Stimulated activated CD4-positive, alpha-beta T cell treated with anti-CD3 and anti-CD28 coated beads, Interleukin-1b, Interleukin-23, amount 100 ng/mL, for 24 hours (primary cell): ENCODE measurements around the gene PGF.

ENCODE experiments used
- DNase-seq, 4 experiments: peaks; one replicate each; pipeline ENCODE4 v3.0.0-alpha.2; 2020; ENCODE audit warnings: low read depth in 4 of 4, low spot score in 1 of 4

The PGF gene

GRCh38 chr14:74979029-74979428 is 23.6 kb upstream of the PGF start:
- DNase-seq, result no peak

- no peak for DNase-seq
Measured at GRCh38 chr14:74978416-74978947, 23.1 kb upstream of the PGF start.

- DNase-seq, result no peak
Measured at GRCh38 chr14:74977901-74978385, 22.5 kb upstream of the PGF start.

- no peak for DNase-seq
Measured at GRCh38 chr14:74977164-74977900, 21.9 kb upstream of the PGF start.

- no peak for DNase-seq
Measured at GRCh38 chr14:74976264-74977113, 21.1 kb upstream of the PGF start.

GRCh38 chr14:74975059-74975810 is 19.8 kb upstream of the PGF start:
- no peak for DNase-seq

GRCh38 chr14:74974364-74975058 is 19.1 kb upstream of the PGF start:
- no peak for DNase-seq

GRCh38 chr14:74973905-74974363 is 18.5 kb upstream of the PGF start:
- no peak for DNase-seq

- DNase-seq, result peak in 1 of 4 experiments; percentile 7
Measured at GRCh38 chr14:74973003-74973653, 17.7 kb upstream of the PGF start.

GRCh38 chr14:74968811-74969210 is 13.4 kb upstream of the PGF start:
- no peak for DNase-seq

GRCh38 chr14:74965486-74966153 is 10.2 kb upstream of the PGF start:
- DNase-seq, result no peak

GRCh38 chr14:74964787-74965485 is 9.5 kb upstream of the PGF start:
- DNase-seq, result no peak

GRCh38 chr14:74963705-74964271 is 8.4 kb upstream of the PGF start:
- no peak for DNase-seq

GRCh38 chr14:74963178-74963704 is 7.8 kb upstream of the PGF start:
- no peak for DNase-seq

- no peak for DNase-seq
Measured at GRCh38 chr14:74962493-74962892, 7.1 kb upstream of the PGF start.

- no peak for DNase-seq
Measured at GRCh38 chr14:74962046-74962445, 6.6 kb upstream of the PGF start.

GRCh38 chr14:74961238-74961911 is 6.0 kb upstream of the PGF start:
- no peak for DNase-seq

GRCh38 chr14:74960736-74961135 is 5.3 kb upstream of the PGF start:
- DNase-seq, result no peak
